C4-2B (cell line): ENCODE measurements around the gene NOVA2.

Source experiments
- ZFX ChIP-seq: fragments of 450-650 bp; IDR thresholded peaks from 2 replicates; pipeline ENCODE4 v1.6.1; 2017
- TF ChIP-seq, protein P1 (sequence below): fragments of 450-650 bp; conservative IDR thresholded peaks from 2 replicates; pipeline ENCODE4 v1.5.1; 2017; ENCODE audit warnings: mild to moderate bottlenecking

DNA sequence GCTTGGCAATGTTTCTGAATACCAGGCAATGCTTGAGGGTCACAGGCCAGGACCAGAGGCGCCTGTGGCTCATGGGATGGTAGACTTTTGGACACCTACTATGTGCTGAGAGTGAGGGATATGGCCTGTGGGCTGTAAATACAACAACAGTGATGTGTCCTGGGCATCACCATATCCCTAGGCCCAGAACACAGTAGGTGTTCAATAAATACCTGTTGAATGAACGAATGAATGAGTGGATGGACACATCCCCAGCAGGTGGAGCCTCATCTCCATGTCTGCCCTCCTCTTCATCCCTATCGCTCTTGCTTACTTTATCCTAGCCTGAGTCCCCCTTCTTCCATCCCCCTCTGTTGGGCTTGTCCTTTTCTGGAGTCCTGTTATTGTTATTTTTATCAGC lies 42.6 kb downstream of the NOVA2 start:
- TF ChIP-seq, protein P1, sequence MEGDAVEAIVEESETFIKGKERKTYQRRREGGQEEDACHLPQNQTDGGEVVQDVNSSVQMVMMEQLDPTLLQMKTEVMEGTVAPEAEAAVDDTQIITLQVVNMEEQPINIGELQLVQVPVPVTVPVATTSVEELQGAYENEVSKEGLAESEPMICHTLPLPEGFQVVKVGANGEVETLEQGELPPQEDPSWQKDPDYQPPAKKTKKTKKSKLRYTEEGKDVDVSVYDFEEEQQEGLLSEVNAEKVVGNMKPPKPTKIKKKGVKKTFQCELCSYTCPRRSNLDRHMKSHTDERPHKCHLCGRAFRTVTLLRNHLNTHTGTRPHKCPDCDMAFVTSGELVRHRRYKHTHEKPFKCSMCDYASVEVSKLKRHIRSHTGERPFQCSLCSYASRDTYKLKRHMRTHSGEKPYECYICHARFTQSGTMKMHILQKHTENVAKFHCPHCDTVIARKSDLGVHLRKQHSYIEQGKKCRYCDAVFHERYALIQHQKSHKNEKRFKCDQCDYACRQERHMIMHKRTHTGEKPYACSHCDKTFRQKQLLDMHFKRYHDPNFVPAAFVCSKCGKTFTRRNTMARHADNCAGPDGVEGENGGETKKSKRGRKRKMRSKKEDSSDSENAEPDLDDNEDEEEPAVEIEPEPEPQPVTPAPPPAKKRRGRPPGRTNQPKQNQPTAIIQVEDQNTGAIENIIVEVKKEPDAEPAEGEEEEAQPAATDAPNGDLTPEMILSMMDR: no peak
- TF ChIP-seq ZFX: no peak
